ENCODE measurements around the gene PDGFD.

DNA sequence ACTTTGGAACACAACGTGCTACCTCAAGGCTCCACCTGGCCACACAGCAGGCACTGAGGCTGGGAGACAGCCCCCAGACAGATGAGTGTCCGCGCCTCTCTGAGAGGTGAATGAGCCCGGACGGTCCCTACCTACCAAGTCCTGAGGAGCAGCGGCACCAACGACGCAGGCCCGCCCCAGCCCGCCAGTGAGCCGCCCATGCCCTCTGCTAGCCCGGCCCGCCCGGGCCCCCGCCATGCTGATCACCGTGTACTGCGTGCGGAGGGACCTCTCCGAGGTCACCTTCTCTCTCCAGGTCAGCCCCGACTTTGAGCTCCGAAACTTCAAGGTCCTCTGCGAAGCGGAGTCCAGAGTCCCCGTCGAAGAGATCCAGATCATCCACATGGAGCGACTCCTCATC is 127.4 kb downstream of the PDGFD start, which contains the start of gene DDI1:
- TF ChIP-seq, protein P1, sequence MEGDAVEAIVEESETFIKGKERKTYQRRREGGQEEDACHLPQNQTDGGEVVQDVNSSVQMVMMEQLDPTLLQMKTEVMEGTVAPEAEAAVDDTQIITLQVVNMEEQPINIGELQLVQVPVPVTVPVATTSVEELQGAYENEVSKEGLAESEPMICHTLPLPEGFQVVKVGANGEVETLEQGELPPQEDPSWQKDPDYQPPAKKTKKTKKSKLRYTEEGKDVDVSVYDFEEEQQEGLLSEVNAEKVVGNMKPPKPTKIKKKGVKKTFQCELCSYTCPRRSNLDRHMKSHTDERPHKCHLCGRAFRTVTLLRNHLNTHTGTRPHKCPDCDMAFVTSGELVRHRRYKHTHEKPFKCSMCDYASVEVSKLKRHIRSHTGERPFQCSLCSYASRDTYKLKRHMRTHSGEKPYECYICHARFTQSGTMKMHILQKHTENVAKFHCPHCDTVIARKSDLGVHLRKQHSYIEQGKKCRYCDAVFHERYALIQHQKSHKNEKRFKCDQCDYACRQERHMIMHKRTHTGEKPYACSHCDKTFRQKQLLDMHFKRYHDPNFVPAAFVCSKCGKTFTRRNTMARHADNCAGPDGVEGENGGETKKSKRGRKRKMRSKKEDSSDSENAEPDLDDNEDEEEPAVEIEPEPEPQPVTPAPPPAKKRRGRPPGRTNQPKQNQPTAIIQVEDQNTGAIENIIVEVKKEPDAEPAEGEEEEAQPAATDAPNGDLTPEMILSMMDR (IDR thresholded peaks at IDR 0.05), result no peak
- no peak for TF ChIP-seq EZH2 (IDR thresholded peaks at IDR 0.05; ENCODE audit: borderline replicate concordance, insufficient read depth, low read depth, low read length, poor library complexity, severe bottlenecking)

All from B cell (primary cell).